HepG2 (cell line): ENCODE data around the gene CIROP. TPM values are rescaled to one million over a fixed set of nuclear protein-coding genes. Genes with fewer than 3 reads are reported as not detected.

Source experiments
- BHLHE40 ChIP-seq: IDR thresholded peaks from 2 replicates; pipeline ENCODE4 v1.6.1; 2011; ENCODE audit warnings: low read length, improper control_type of control experiment
- EHMT2 ChIP-seq: fragments of 200-600 bp; sonication (generic); IDR thresholded peaks from 2 replicates; pipeline ENCODE4 v1.7.0; 2017; ENCODE audit warnings: antibody characterized with exemption, low read depth, low read length, borderline replicate concordance
- HOXA5 ChIP-seq: sonication (generic); formaldehyde crosslinking; IDR thresholded peaks from 2 replicates; pipeline ENCODE4 v1.4.0; 2020; ENCODE audit warnings: missing genetic modification reagents
- HOXA7 ChIP-seq: sonication (generic); formaldehyde crosslinking; IDR thresholded peaks from 2 replicates; pipeline ENCODE4 v1.8.1; 2022; ENCODE audit warnings: mild to moderate bottlenecking, missing genetic modification reagents, moderate library complexity
- JUNB ChIP-seq: sonication (generic); formaldehyde crosslinking; IDR thresholded peaks from 2 replicates; pipeline ENCODE4 v1.8.0; 2022; ENCODE audit warnings: missing genetic modification reagents, mild to moderate bottlenecking, borderline replicate concordance
- MED8 ChIP-seq: sonication (generic); formaldehyde crosslinking; IDR thresholded peaks from 2 replicates; pipeline ENCODE4 v1.8.1; 2023; ENCODE audit warnings: mild to moderate bottlenecking, missing genetic modification reagents; ENCODE audit not compliant: insufficient replicate concordance
- MEIS1 ChIP-seq: sonication (generic); formaldehyde crosslinking; IDR thresholded peaks from 2 replicates; pipeline ENCODE4 v1.9.0; 2021; ENCODE audit warnings: mild to moderate bottlenecking, missing genetic modification reagents, moderate library complexity, borderline replicate concordance
- MXD3 ChIP-seq: IDR thresholded peaks from 2 replicates; pipeline ENCODE4 v1.6.1; 2016; ENCODE audit warnings: mild to moderate bottlenecking, missing biosample characterization, missing genetic modification reagents
- MZF1 ChIP-seq: sonication (generic); formaldehyde crosslinking; IDR thresholded peaks from 2 replicates; pipeline ENCODE4 v1.8.1; 2023; ENCODE audit warnings: mild to moderate bottlenecking, missing genetic modification reagents, borderline replicate concordance
- NR2C2 ChIP-seq: sonication (generic); formaldehyde crosslinking; IDR thresholded peaks from 2 replicates; pipeline ENCODE4 v1.4.0; 2020; ENCODE audit warnings: missing genetic modification reagents, mild to moderate bottlenecking, moderate library complexity, borderline replicate concordance
- SMAD3 ChIP-seq: sonication (generic); formaldehyde crosslinking; IDR thresholded peaks from 2 replicates; pipeline ENCODE4 v1.4.0; 2020; ENCODE audit warnings: missing genetic modification reagents
- SOX13 ChIP-seq, 3 experiments: fragments of 450-650 bp in 1 of 3; sonication (generic) in 1 of 3; formaldehyde crosslinking in 1 of 3; IDR thresholded peaks in 2 of 3; conservative IDR thresholded peaks in 1 of 3; 2 replicates each; pipeline versions ENCODE4 v1.5.0 to v1.6.1; 2016 to 2020; ENCODE audit warnings: antibody characterized with exemption in 1 of 3, mild to moderate bottlenecking in 1 of 3, missing compliant biosample characterization in 1 of 3, missing genetic modification reagents in 1 of 3, moderate library complexity in 1 of 3
- ZFP1 ChIP-seq: IDR thresholded peaks from 2 replicates; pipeline ENCODE4 v1.6.1; 2016
- ZNF292 ChIP-seq: sonication (generic); formaldehyde crosslinking; IDR thresholded peaks from 2 replicates; pipeline ENCODE4 v1.8.1; 2022; ENCODE audit warnings: mild to moderate bottlenecking, low read depth, missing genetic modification reagents, borderline replicate concordance
- ZNF362 ChIP-seq: sonication (generic); formaldehyde crosslinking; IDR thresholded peaks from 2 replicates; pipeline ENCODE4 v1.4.0; 2020; ENCODE audit warnings: missing genetic modification reagents, mild to moderate bottlenecking, borderline replicate concordance
- ZNF552 ChIP-seq: sonication (generic); formaldehyde crosslinking; IDR thresholded peaks from 2 replicates; pipeline ENCODE4 v1.9.0; 2022; ENCODE audit warnings: missing genetic modification reagents, mild to moderate bottlenecking, borderline replicate concordance
- ZNF670 ChIP-seq: sonication (generic); formaldehyde crosslinking; IDR thresholded peaks from 2 replicates; pipeline ENCODE4 v1.8.0; 2022; ENCODE audit warnings: mild to moderate bottlenecking, missing genetic modification reagents, borderline replicate concordance
- ZNF704 ChIP-seq: sonication (generic); formaldehyde crosslinking; IDR thresholded peaks from 2 replicates; pipeline ENCODE4 v1.8.1; 2023; ENCODE audit warnings: mild to moderate bottlenecking, inconsistent platforms, moderate library complexity, missing genetic modification reagents, borderline replicate concordance
- ZNF788 ChIP-seq: sonication (generic); formaldehyde crosslinking; IDR thresholded peaks from 2 replicates; pipeline ENCODE4 v1.5.0; 2020; ENCODE audit warnings: mild to moderate bottlenecking, missing genetic modification reagents, borderline replicate concordance
- polyA plus RNA-seq, 8 experiments: library from polyadenylated mRNA; depleted of rRNA in 3 of 8; stranded (reverse) in 7 of 8; unstranded in 1 of 8; fragments of >200 nt; fragmentation: Illumina TruSeq in 4 of 8; extraction: Trizol in 4 of 8; gene quantifications; 2 replicates each; pipeline versions ENCODE4 v1.2.1 to v1.2.3, GENCODE V29; 2011 to 2016; ENCODE audit warnings: low read depth in 4 of 8, missing spikeins in 1 of 8, mixed read lengths in 1 of 8; ENCODE audit not compliant: insufficient read depth in 1 of 8
- total RNA-seq, 5 experiments: library from RNA; depleted of rRNA; stranded (reverse); fragments of >200 nt; fragmentation: Illumina TruSeq; extraction: Trizol; gene quantifications; 2 replicates each; pipeline ENCODE4 v1.2.3, GENCODE V29; 2016; ENCODE audit warnings: low read depth in 1 of 5
- TF ChIP-seq, protein P1 (sequence below): sonication (generic); formaldehyde crosslinking; IDR thresholded peaks from 2 replicates; pipeline ENCODE4 v1.4.0; 2020; ENCODE audit warnings: mild to moderate bottlenecking, missing genetic modification reagents
- TF ChIP-seq, protein P2 (sequence below): IDR thresholded peaks from 2 replicates; pipeline ENCODE4 v1.6.1; 2016; ENCODE audit warnings: mild to moderate bottlenecking

CIROP gene
- total and polyA plus RNA-seq, 2 of the 13 experiments (the other 11 are each of a cell fraction or from before 2014, with no cell fraction given): 0.07 TPM; not detected in 1

DNA sequence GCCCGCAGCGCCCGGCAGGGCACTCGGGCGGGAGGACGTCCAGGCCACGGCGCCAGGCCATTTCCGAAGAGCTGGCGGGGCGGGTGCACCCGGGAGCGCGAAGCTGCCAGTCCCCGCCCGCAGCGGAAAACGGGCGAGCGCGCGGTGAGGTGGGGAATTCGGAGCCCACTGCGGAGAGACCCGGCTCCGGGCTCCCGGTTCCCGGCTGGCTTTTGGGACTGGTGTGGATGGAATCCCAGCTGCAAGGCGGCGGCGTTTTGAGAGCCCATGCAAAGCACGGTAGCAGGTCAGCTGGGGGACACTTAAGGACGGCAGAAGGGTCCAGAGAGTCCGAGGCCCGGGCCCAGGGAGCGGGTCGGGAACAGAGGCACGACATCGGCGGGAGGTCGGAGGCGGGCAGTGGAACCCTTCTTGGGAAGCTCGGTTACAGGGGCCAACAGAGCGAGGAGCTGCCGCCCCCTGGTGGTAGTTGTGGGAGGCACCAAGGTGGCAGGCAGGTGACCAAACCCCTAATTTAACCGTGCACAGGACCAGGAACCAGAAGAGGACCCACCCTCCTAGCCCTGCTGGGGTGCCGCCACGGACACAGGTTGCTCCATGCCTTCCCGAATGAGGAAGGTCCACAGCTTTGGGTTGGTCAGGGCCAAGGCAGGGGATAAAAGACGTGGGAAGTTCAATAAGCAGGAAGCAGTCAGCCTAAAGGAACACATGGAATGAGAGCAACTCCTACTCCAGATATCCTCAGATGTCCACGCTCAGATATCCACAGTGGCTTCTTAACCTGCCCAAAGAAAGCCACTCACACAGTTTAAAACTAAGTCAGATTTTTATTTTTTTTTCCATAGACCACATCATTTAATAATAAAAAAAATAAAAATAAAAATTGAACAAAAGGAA, 46.8 kb downstream of the CIROP start (continued):
- TF ChIP-seq, protein P1, sequence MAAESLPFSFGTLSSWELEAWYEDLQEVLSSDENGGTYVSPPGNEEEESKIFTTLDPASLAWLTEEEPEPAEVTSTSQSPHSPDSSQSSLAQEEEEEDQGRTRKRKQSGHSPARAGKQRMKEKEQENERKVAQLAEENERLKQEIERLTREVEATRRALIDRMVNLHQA (CRISPR knock-in tag): no peak; the same call in 1 of the 2 replicates
- peak; percentile 45; the same call in 1 of the 2 replicates for TF ChIP-seq SMAD3 (CRISPR knock-in tag)
- peak; percentile 37; the same call in 1 of the 2 replicates for TF ChIP-seq NR2C2 (CRISPR knock-in tag)
- TF ChIP-seq MED8 (CRISPR knock-in tag): peak; percentile 52
- TF ChIP-seq MZF1 (CRISPR knock-in tag): peak; percentile 14; the same call in 1 of the 2 replicates
- TF ChIP-seq ZNF670: no peak
- peak; percentile 89 for TF ChIP-seq MXD3
- TF ChIP-seq ZNF552 (CRISPR knock-in tag): 0 out of 2 replicates have a peak, but pooled peaks have one; percentile 86
- TF ChIP-seq SOX13 (IDR thresholded peaks at IDR 0.05): no peak; the same call in 1 of the 2 replicates
- TF ChIP-seq SOX13 (CRISPR knock-in tag; conservative IDR thresholded peaks at IDR 0.05 in 1 of 2, IDR thresholded peaks at IDR 0.05 in 1 of 2): peak; percentile 37 to 81; a peak in 2 of 4 replicates
- peak; percentile 90 for TF ChIP-seq ZNF788 (CRISPR knock-in tag)
- TF ChIP-seq MEIS1: peak; percentile 91
- 0 out of 2 replicates have a peak, but pooled peaks have one; percentile 67 for TF ChIP-seq ZNF704 (CRISPR knock-in tag)
- TF ChIP-seq HOXA5: peak; percentile 89; the same call in 1 of the 2 replicates
- no peak for TF ChIP-seq EHMT2
- TF ChIP-seq HOXA7 (CRISPR knock-in tag): no peak
- no peak for TF ChIP-seq ZFP1 (CRISPR knock-in tag)
- TF ChIP-seq ZNF292 (CRISPR knock-in tag): no peak
- TF ChIP-seq JUNB: no peak
- TF ChIP-seq ZNF362 (CRISPR knock-in tag): no peak
- TF ChIP-seq, protein P2, sequence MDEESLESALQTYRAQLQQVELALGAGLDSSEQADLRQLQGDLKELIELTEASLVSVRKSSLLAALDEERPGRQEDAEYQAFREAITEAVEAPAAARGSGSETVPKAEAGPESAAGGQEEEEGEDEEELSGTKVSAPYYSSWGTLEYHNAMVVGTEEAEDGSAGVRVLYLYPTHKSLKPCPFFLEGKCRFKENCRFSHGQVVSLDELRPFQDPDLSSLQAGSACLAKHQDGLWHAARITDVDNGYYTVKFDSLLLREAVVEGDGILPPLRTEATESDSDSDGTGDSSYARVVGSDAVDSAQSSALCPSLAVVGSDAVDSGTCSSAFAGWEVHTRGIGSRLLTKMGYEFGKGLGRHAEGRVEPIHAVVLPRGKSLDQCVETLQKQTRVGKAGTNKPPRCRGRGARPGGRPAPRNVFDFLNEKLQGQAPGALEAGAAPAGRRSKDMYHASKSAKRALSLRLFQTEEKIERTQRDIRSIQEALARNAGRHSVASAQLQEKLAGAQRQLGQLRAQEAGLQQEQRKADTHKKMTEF: peak; percentile 94
- TF ChIP-seq BHLHE40: peak; percentile 82
